Measurements from ENCODE around the gene SLC2A4RG. TPM values are rescaled to one million over a fixed set of nuclear protein-coding genes. Genes with fewer than 3 reads are reported as not detected.
A peak's percentile ranks its signal among the peaks of the same experiment; 100 is the strongest.

The SLC2A4RG gene
- total RNA-seq, 1 experiment from 2014 or later = 64.7 TPM

DNA sequence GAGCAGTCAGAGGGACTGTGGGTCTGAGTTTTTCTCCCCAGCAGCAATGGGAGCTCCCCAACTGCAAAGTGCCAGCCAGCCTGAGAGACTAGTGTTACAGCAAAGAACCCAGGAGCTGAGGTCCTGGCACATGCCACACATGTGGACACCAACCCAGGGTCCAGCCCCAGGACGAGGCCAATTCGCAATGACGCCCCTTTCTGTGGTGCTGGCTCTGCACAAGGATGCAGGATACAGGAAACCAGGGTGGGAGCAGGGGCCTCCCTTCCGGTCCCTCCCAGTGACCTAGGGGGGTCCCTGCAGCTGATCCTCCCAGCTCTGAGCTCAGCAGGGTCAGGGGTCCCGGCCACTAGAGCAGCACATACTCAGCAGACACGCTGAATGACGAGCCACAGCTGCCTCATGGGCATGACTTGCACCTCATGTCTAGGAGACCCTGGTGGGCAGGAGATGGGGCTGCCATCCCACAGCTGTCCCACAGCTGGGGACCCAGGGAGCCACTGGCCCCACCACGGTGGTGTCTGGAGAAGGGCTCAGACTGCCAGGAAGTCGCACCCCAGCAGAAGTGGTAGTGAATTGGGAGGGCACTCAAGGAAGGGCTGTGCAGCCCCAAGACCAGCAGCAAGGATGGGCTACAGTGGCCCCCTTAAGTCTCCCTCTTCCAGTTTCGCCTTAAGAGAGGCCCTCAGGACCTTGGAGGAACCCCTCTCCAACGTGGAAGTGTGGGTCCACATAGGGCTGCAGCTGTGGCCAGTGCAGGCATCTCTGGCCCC lies 35.4 kb upstream of the SLC2A4RG start:
- peaks cover 25% of the 10 kb centered on the region for H3K36me3 ChIP-seq
- H3K27me3 ChIP-seq = no peaks in the 10 kb centered on the region
- peaks cover 10% of the 10 kb centered on the region for H3K4me1 ChIP-seq
- H3K4me3 ChIP-seq = no peak overlapping the region
- no peak overlapping the region for H3K27ac ChIP-seq
- DNase-seq = no peak
- H3K9me3 ChIP-seq (replicated peaks) = no peaks in the 10 kb centered on the region

DNA sequence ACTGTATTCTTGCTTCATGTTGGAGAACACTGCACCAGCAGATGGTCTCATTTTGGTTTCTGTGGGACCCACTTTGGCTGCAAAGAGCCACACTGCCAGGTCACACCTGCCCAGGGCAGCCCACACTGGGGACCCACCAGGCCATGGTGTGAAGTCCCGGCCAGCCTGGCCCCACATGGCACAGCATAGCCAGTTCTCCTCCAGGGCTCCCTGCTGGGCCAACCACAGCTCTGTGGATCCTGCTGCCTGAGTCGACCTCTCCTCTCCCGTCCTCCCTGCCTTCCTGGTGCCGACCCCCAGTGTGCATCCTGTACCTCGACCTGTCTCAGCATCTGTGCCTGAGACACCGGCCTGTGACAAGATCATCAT lies 34.8 kb upstream of the SLC2A4RG start:
- Histone ChIP-seq H3K4me1 (peaks cover 4% of the 10 kb centered on the region), H3K36me3 (peaks cover 29% of the 10 kb centered on the region), H3K4me3 (no peak overlapping the region), H3K27me3 (no peaks in the 10 kb centered on the region), H3K27ac (no peak overlapping the region), H3K9me3 (replicated peaks) (no peaks in the 10 kb centered on the region)
- no peak for DNase-seq

- no peak overlapping the region for H3K27ac ChIP-seq
- no peaks in the 10 kb centered on the region for H3K9me3 ChIP-seq (replicated peaks)
- no peaks in the 10 kb centered on the region; the same call in 1 of the 2 replicates for H3K4me1 ChIP-seq
- H3K36me3 ChIP-seq = peaks cover 33% of the 10 kb centered on the region
- DNase-seq = no peak
- H3K4me3 ChIP-seq = no peak overlapping the region
- H3K27me3 ChIP-seq = no peaks in the 10 kb centered on the region
These were observed 34.1 kb upstream of the SLC2A4RG start for GRCh38 chr20:63705232-63706026.

GRCh38 chr20:63706027-63706695 lies 33.4 kb upstream of the SLC2A4RG start:
- Histone ChIP-seq H3K27me3 (no peaks in the 10 kb centered on the region), H3K9me3 (replicated peaks) (no peaks in the 10 kb centered on the region), H3K4me1 (no peaks in the 10 kb centered on the region; the same call in 1 of the 2 replicates), H3K4me3 (peak overlapping the region; percentile 80), H3K27ac (no peak overlapping the region), H3K36me3 (peaks cover 36% of the 10 kb centered on the region)
- DNase-seq = no peak

GRCh38 chr20:63706852-63707557 lies 32.6 kb upstream of the SLC2A4RG start:
- Histone ChIP-seq H3K4me1 (no peaks in the 10 kb centered on the region; the same call in 1 of the 2 replicates), H3K9me3 (replicated peaks) (no peaks in the 10 kb centered on the region), H3K4me3 (peak overlapping the region; percentile 80), H3K36me3 (peaks cover 42% of the 10 kb centered on the region), H3K27me3 (no peaks in the 10 kb centered on the region), H3K27ac (peak overlapping the region; percentile 44)
- DNase-seq = peak; percentile 64 to 68

DNA sequence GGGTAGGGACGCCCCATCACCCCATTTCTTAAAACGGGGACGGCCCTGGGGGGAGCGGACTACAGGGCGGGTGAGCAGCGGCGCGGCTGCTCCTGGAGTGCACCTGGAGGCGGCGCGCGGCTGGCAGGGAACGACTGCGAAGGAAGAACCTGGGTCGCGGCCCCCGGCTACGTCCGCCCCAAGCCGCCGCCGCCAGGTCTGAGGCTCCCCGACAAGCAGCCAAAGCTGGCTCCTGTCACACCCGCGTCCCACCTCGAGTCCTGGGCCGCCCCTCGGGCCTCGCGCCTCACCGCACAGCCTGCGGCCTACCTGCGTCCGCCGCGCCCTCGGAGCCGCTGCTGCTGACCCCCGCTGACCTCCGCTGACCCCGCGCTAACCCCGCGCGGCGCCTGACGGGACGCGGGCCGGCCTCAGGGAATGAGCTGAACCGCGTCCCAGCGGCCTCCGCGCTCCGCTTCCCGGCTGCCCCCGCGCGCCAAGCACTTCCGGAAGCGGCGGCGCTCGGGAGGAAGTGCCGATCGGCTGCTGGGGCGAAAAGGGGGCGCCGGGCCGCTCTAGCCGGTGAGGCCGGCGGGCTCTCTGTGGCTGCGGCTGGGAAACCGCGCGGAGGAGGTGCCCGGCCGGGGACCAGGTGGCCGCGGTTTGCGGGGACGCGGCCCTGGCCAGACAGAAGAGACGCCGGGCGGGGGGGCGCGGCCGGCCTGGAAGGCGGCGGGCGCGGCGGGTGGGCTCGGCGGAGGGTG lies 31.8 kb upstream of the SLC2A4RG start, which contains the start of the genes ARFRP1 and ZGPAT:
Gene ARFRP1 (minus strand): TSS at position 419 of the 743 bp plus-strand sequence. CDS start 885 bp downstream, outside the sequence.
Gene ZGPAT (plus strand): TSS at position 482 of the 743 bp plus-strand sequence. CDS start 542 bp downstream, outside the sequence.
- Histone ChIP-seq H3K36me3 (peaks cover 49% of the 10 kb centered on the region), H3K27me3 (no peaks in the 10 kb centered on the region), H3K4me1 (no peaks in the 10 kb centered on the region; the same call in 1 of the 2 replicates), H3K4me3 (peak within 1 kb of the TSS; percentile 80), H3K27ac (peak within 1 kb of the TSS; percentile 44), H3K9me3 (replicated peaks) (no peaks in the 10 kb centered on the region)
- DNase-seq = peak; percentile 89 to 93

- DNase-seq = peak; percentile 47 to 48
- no peak overlapping the region for H3K27ac ChIP-seq
These were observed 31.1 kb upstream of the SLC2A4RG start for GRCh38 chr20:63708301-63709148.

GRCh38 chr20:63709149-63709527 lies 30.4 kb upstream of the SLC2A4RG start:
- Histone ChIP-seq H3K9me3 (replicated peaks) (peaks cover 4% of the 10 kb centered on the region; the same call in 1 of the 2 replicates), H3K27me3 (no peaks in the 10 kb centered on the region), H3K36me3 (peaks cover 62% of the 10 kb centered on the region), H3K27ac (no peak overlapping the region), H3K4me3 (peak overlapping the region; percentile 80; the same call in 1 of the 2 replicates), H3K4me1 (no peaks in the 10 kb centered on the region; the same call in 1 of the 2 replicates)
- DNase-seq = no peak

More at GRCh38 chr20:63708301-63709148, 31.1 kb upstream of the SLC2A4RG start:
- Histone ChIP-seq H3K27me3 (no peaks in the 10 kb centered on the region), H3K36me3 (peaks cover 57% of the 10 kb centered on the region), H3K4me3 (peak overlapping the region; percentile 80), H3K9me3 (replicated peaks) (no peaks in the 10 kb centered on the region), H3K4me1 (no peaks in the 10 kb centered on the region; the same call in 1 of the 2 replicates)

DNA sequence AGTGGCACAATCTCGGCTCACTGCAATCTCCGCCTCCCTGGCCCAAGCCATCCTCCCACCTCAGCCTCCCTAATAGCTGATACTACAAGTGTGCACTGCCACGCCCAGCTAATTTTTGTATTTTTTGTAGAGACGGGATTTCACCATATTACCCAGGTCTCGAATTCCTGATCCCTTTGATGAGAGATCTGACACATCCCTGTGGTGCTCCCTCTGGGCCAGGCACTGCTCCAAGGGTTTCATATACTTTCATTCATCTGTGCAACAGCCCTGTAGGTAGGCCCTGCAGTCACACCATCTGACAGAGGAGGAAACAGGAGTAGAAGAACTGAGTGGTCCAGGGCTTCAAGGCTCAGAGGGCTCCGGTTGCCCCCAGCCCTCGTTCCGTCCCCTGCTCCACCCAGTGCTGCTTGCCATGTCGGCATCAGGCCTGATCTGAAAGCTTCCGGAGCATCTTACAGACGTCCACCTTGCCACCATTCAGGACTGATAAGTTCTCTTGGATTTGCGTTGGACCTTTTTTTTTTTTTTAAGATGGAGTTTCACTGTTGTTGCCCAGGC lies 28.4 kb upstream of the SLC2A4RG start:
- H3K36me3 ChIP-seq = peaks cover 57% of the 10 kb centered on the region
- H3K4me1 ChIP-seq = no peaks in the 10 kb centered on the region; the same call in 1 of the 2 replicates
- H3K27me3 ChIP-seq = no peaks in the 10 kb centered on the region
- H3K9me3 ChIP-seq (replicated peaks) = peaks cover 13% of the 10 kb centered on the region
- no peak overlapping the region for H3K4me3 ChIP-seq
- no peak for DNase-seq
- no peak overlapping the region for H3K27ac ChIP-seq

GRCh38 chr20:63712191-63712590 lies 27.4 kb upstream of the SLC2A4RG start:
- Histone ChIP-seq H3K27me3 (no peaks in the 10 kb centered on the region), H3K4me3 (no peak overlapping the region), H3K9me3 (replicated peaks) (peaks cover 13% of the 10 kb centered on the region), H3K27ac (no peak overlapping the region), H3K36me3 (peaks cover 64% of the 10 kb centered on the region), H3K4me1 (no peaks in the 10 kb centered on the region; the same call in 1 of the 2 replicates)
- DNase-seq = no peak

DNA sequence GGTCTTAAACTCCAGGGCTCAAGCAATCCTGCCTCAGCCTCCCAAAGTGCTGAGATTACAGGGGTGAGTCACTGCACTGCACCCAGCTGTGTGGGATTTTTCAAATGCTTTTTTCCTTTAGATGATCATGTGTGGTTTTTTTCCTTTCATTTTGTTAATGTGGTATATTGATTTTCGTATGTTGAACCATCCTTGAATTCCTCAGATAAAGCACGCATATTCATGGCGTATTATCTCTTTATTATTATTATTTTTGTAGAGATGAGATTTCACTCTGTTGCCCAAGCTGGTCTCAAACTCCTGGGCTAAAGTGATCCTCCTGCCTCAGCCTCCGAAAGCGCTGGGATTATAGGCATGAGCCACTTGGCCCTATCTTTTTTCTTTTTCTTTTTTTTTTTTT lies 24.7 kb upstream of the SLC2A4RG start:
- peaks cover 25% of the 10 kb centered on the region for H3K9me3 ChIP-seq (replicated peaks)
- no peak for DNase-seq
- peaks cover 85% of the 10 kb centered on the region for H3K36me3 ChIP-seq
- H3K27ac ChIP-seq = no peak overlapping the region
- H3K4me1 ChIP-seq = no peaks in the 10 kb centered on the region
- H3K4me3 ChIP-seq = no peak overlapping the region
- H3K27me3 ChIP-seq = no peaks in the 10 kb centered on the region

DNA sequence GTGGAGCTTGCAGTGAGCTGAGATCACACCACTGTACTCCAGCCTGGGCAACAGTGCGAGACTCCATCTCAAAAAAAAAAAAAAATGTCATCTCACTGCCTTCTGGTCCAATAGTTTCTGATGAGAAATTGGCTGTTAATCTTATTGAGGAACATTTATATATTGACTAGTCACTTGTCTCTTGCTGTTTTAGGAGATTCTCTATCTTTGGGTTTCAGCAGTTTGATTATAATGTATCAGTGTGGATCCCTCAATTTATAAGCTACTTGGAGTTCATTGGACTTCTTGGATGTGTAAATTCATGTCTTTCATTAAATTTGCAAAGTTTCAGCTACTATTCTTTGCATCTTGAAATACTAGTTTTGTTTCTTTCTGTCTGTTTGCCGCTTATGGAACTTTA lies 20.6 kb upstream of the SLC2A4RG start:
- Histone ChIP-seq H3K9me3 (replicated peaks) (peaks cover 22% of the 10 kb centered on the region), H3K36me3 (peaks cover 76% of the 10 kb centered on the region), H3K4me1 (no peaks in the 10 kb centered on the region), H3K27me3 (no peaks in the 10 kb centered on the region), H3K27ac (no peak overlapping the region), H3K4me3 (no peak overlapping the region)
- no peak for DNase-seq
